HG03060 (cell line): ENCODE measurements around the gene CSTB.
"Not testable (repeated sequence)": the region's sequence is repeated elsewhere in the genome, so short reads cannot be mapped to it uniquely, and the experiment has no call there.

ENCODE experiments used
- ATAC-seq: cut with Tn5 transposase; IDR thresholded peaks from one replicate; pipeline ENCODE4 v1.9.1; 2021; ENCODE audit warnings: low read depth, moderate number of reproducible peaks; ENCODE audit not compliant: unreplicated experiment

Gene CSTB, protein sequence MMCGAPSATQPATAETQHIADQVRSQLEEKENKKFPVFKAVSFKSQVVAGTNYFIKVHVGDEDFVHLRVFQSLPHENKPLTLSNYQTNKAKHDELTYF

DNA sequence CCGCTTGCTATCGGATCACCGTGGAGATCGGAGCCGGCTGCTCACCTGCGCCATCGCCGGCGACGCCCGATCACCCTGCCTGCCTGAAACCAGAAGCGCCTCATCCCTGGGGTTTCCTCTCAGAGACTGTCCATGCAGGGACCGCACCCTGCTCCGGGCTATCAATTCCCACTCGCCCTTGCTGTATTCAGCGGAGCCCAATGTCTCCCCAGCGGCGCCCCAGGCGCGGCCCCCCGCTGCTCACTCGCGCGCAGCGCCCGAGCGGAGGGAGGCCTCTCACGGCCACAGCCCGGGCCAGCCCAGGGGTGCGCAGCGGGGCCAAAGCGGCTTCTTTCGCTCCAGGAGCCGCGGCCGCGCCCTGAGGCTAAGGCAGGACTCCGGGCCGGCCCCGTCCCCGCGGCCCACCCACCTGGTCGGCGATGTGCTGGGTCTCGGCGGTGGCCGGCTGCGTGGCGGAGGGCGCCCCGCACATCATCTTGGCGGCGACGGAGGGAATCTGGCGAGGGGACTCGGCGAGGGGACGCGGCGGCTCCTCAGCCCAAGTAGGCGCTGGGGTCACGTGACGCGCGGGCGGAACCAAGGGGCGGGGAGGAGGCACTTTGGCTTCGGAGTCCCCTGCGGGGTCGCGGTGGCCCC, at the start of gene CSTB:
Gene CSTB, minus strand, starts transcription at position 514 of the 636 bp plus-strand sequence. Its CDS starts 39 bp downstream, at position 475.
- ATAC-seq: no peak

DNA sequence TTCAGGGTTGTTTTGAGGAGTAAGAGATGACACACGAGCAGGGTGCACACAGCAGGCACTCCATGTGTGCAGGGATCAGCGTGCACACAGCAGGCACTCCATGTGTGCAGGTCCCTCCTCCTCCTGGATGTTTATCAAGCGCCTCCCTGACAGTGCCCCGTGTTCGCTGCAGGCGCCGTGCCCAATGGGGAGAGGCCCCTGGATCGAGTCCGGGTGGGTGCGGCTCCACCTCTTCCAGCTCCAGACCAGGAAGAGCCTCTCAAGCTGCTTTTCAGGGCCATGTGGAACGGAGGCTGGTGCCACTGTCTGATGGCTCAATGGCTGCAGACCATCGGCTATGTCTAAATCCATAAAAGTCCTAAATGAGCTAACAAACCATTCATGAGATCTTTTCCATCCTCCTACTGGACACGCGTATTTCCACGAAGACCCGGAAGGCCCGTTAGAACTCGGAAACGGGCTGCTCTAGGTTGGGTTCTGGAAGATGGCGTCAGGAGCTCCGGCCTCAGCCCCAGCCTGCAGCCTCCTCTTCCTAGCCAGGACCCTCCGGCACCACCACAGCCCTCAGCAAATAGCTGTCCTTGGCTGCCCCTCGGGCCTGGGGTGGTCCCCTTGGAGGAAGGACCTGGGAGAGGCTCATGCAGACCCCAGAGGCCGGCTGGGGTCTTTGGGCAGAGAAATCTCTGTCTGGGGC, 49.3 kb upstream of the CSTB start:
- no peak for ATAC-seq

DNA sequence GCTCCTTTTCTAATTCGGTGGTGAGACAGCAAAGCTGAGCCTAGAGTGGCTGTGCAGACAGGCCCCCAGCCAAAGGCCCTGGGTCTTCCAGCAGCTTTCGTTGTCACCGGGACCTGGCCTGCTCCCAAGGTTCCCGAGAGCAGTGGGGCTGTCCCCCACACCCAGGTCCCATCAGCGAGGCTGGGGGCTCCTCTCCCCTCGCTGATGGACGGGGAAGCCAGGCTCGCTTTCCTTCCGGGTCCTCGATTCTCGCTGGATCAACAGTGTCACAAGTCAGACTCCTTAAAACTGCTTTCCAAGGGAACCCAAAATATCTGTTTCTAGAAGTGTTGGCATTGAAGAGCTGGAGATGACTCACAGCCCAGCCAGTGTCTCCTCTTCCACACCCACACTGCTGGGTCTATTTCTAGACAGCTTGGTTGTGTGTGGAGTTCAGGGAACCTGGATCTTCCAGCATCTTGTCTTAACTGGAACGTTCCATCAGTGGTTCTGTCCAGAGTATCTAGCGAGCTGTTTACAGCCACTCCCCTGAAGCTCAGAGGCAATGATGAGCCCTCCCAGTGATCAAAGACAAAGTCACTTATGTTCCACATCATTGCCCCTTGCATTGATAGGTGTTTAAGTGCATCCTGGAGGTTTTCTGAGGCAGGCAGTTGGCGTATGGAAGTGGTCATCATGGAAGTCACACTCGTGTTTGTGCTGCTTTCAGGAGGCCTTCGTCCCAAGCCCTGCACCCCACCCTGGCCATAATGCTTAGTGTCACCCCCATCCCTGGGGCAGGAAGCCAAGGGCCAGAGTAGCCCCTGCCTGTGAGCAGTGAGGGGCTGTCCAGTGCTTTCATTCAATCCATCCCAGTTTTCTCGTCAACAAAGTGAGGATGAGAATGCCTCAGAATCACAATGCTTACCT, 48.5 kb upstream of the CSTB start:
- ATAC-seq: no peak

DNA sequence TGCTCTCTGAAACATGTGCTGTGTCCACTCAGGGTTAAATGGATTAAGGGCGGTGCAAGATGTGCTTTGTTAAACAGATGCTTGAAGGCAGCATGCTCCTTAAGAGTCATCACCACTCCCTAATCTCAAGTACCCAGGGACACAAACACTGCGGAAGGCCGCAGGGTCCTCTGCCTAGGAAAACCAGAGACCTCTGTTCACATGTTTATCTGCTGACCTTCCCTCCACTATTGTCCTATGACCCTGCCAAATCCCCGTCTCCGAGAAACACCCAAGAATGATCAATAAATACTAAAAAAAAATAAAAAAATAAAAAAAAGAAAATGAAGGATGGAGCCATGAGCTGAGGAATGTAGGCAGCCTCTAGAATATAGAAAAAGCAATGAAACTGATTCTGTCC, 46.6 kb upstream of the CSTB start:
- ATAC-seq: not testable (repeated sequence)

DNA sequence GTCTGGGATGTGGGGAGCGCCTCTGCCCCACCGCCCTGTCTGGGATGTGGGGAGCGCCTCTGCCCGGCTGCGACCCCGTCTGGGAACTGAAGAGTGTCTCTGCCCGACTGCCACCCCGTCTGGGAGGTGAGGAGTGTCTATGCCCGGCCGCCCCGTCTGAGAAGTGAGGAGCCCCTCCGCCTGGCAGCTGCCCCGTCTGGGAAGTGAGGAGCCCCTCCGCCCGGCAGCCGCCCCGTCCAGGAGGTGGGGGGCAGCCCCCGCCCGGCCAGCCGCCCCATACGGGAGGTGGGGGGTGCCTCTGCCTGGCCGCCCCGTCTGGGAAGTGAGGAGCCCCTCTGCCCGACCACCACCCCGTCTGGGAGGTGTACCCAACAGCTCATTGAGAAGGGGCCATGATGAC, 46.1 kb upstream of the CSTB start:
- ATAC-seq: not testable (repeated sequence)

DNA sequence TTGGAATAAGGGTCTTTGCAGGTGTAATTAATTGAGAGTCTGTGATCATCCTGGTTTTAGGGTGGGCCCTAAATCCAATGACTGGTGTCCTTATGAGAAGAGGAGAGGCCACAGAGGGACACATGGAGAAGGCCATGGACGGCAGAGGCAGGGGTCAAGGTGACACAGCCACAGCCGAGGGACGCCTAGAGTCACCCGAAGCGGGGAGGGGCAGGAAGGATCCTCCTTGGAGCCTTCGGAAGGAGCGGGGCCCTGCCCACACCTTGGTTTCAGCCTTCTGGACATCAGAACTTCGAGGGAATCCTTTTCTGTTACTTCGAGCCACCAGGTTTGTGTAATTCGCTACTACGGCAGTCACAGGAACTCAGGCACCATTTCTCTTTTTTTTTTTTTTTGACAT, 44.4 kb upstream of the CSTB start:
- ATAC-seq: no peak

DNA sequence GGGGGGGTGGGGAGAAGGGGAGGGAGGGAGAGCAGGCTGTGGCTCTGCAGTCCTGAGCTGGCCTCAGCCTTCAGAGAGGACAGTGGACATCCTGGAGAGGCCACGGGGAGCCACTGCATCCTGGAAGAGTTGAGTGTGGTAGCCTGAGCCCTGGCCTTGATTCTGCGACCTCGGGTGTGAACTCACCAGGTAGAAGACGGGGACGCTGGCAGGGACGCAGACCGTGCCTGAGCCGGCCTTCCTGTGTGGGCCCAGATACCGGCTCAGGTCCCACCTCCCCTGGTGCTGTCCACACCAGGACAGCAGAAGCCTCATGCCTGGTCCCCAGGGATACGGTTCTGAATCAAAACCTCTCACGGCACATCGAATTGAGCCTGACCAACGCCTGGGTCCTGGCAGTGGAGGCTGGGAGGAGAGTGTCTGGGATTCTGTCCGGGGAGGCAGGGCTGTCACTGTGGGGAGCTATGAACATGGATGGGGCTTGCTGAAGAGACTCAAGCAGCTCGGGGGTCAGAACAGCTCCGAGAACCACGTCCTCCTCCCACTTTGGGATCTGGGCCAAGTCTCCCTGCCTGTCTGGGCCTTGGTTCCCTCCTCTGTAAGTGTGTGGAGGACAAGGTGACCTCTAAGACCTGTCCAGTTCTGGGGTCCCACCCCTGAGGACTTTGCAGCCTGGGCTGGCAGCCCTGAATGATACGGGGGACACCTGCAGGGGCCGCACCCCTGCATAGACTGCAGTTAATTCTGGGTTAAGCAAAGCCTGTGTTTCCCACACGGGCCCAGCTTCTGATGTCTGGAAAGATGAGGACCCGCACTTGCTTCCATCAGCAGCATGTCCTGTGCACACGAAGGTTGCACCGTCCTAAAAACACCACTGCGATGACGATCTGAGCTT, 43.6 kb upstream of the CSTB start:
- ATAC-seq: no peak

DNA sequence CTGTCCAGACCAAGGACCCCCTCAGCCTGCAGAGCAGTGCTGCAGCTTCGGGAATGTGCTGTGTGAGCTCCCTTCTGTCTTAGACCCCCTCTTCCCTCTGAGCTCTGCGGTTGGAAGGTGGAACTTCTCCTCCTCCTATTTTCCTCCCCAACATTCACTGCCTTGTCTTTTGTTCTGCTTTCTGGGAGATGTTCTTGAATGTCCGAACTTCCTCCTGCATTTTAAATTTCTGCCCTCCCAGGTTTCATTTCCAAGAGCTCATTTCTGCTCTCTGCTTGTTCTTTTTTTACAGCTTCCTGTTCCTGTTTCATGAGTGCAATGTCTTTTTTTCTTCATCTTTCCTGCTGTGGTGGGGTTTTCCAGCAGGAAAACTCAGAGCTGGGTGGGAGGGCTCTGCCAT, 42.6 kb upstream of the CSTB start:
- ATAC-seq: no peak

DNA sequence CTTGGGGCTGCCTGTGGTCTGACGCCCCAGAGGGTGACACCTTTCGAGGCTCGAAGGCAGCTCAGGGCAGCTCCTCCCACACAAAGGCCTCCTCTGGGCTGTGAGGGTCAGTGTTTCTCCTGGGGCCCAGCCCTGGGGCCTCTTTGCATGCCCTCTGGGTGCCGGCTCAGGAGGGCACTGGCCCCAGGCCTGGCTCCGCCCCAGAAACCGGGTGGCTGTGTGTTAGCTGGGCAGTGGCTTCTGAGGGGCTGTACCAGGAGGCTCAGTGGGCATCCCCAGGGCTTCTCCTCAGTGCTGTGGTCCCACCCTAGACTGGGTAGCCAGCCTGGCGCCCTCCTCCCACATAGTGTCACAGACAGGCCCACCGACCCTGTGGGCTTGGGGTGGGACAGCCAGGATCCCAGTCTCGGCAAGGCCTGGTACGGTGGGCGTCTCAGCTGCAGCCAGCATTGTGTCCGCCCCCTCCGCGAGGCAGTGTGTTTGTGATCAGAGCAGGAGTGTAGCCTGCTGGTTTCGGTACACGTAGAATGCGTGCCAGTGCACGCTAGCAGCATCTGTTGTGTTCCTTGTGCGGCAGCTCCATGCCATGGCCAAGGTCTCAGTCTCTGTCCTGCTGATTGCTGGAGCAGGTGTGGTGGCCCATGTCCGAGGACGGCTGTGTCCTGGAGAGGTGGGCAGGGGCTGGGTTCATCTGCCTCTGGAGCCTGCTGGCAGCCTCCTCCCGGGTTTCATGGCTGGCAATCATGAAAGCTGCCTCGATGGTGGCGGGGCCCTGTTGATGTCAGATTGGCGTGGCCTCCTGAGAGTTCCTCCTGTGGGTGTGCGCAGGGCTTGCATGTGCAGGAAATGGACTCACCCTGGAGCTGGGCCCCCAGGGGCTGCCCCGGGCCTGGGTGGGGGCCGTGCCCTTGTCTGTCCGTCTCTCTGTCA, 41.3 kb upstream of the CSTB start:
- ATAC-seq: no peak

DNA sequence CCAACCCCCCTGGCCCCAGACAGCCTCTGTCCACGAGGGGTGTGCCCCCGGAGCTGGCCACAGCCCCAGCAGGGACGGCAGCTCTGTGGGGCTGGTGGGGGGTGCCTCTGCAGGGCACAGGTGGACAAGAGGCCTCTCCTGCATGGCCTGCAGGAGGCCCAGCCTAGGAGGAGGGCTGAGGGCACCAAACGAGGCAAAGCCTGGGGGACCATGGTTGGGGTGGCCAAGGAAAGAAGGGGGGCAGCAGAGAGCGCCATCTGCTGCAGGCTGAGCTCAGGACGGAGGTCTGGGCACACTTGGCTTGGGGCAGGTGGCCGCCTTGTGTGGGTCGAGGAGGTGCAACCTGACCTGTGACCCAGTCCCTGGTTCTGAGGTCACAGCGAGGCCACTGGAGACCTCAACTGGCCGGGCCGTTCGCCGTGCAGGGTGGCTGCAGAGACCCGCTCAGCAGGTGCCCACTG, 40.5 kb upstream of the CSTB start:
- ATAC-seq: no peak

DNA sequence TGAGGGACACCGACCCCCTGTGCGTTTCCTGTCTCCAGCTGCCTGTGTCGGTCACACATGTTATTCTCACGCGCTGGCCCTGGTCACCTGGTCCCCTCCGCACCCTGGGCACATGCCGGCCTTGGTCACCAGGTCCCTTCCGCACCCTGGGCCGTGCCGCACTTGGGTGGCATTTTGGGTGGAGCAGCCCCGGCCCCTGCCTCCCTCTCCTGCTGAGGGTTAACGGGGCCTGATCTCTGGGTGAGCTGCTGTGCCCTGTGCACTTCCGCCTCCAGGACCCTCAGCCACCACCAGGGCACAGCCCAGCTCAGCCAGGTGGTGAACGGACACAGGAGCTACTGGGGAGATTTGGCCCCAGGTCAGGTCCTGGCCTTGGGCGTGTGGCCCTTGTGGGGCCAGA, 39.9 kb upstream of the CSTB start:
- ATAC-seq: no peak

DNA sequence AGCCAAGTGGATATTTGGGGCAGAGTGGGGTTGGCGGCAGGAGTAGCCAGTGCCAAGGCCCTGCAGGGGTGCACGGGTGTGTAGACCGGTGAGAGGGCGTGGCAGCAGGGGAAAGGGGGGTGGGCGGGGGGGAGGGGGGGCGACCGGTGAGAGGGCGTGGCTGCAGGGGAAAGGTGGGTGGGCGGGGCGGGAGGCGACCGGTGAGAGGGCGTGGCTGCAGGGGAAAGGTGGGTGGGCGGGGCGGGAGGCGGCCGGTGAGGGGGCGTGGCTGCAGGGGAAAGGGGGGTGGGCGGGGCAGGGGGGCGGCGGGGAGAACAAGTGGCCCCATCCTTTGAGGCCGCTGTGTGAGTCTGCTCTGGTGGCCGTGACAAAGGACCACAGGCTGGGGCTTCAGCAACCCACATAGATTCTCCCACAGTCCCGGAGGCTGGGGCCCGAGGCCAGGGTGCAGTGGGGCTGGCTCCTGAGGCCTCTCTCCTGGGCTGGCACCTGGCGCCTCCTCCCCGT, 39.1 kb upstream of the CSTB start:
- no peak for ATAC-seq

DNA sequence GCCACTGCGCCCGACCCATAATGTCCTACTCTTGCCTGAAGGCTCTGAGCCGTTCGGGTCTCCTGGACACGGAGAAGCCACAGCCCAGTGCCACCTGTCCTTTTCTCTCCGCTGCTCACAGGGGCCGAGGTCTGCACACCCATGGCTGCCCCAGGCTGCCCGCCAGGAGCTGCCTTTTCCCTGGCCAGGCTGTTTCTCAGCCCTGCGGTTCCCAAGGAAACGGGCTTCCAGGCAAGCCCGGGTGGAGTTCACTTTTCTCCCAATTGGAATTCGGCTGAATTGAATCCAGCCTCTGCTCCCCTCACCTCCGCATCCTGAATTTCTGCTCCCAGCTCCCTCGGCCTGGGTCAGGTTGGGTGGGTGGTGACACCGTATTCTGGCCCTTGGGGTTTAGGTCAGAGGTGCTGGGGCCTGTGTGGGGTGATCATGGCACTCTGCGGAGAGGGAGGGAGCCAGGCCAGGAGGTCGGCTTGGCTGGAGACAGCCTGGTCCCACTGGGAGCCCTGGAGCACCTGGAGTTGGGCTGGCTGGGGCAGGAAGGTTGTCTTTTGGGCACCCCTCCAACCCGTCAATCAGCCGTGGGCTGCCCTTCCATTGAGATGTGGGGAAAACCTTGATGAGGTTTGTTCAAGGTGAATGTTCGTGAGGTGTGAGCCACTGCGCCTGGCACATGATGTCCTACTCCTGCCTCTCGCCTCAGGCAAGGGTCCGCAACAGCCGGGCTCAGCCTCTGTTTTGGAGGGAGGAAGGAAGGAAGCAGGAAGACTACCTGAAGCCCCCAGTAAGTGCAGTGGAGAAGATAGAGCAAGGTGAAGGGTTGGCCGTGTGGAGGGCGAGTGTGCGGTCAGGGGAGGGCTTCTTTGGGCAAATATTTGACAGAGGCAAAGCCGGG, 38.4 kb upstream of the CSTB start:
- no peak for ATAC-seq

DNA sequence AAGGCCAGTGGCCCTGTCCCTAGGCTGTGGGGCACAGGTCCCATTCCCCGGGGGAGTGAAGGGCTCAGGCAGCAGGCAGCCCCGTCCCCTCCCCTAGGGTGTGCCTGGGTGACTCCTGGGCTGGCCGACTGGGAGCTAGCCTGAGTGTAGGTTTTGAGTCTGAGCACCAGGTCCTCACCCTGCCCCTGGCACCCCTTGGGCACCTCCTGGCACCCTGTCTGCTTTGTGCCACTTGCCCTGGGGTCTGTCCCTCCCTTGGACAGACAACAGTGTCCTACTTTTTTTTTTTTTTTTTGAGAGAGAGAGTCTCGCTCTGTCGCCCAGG, 37.5 kb upstream of the CSTB start:
- no peak for ATAC-seq

DNA sequence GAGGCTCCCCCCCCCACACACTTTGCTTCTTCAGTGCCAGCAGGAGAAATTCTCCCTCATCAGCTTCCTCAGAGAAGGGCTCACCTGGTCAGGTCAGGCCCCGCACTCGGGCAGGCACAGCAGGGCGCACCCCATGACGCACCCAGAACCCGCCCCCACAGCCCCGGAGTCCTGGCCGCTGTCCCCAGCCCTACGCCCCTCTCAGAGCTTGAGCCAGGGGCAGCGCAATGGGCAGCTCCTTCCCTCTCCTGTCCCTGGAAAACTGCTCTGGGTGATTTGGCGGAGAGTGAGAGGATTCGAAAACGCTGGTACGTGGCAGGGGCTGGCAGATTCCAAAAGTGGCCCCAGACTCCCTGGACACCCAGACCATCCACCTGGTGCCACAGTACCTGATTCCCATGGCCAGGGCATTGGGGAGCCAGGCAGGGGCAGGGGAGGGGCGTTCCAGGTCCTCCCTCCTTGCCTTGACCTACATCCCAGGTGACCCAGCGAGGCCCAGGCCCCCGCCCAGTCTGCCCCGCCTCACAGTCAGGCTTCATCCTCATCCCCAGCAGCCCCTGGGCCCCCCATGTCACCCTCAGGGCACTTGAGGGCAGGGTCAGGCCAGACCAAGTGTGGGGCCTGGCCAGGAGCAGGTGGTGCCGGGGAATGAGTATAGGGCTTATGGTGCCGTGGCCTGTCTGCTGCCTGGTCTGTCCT, 37.0 kb upstream of the CSTB start:
- ATAC-seq: no peak

DNA sequence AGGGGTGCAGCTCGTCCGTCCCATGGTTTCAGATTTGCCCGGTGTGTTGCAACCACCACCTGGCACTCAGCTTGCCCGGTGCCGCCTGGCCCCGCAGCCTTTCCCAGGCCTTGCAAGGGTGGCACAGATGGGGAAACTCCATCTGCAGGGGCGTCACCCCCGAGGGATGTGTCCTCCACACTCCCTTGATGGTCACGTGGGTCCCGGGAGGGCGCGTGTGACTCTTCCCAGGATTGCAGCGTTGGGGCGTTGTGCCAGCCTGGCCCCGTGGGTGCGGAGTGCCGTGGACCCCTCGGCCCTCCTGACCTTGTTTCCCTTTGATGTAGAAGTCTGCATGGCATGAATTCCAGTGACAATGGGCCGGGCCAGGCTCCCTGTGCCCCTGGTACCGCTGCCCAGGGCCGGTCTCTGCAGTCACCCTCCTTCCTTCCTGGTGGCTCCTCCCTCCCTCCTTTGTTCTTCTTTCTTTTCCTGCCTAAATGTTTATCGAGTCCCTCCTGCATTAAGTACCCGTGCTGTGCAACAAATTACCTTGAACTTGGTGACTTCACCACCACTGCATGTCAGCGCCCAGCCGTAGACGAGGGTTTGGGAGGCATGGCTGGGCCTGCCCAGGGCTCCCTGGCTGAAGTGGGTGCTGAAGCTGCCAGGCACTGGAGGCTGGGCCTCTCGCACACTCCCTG, 36.2 kb upstream of the CSTB start:
- ATAC-seq: no peak
